ENCODE data around the gene ADGRV1.

- TF ChIP-seq, protein P1, sequence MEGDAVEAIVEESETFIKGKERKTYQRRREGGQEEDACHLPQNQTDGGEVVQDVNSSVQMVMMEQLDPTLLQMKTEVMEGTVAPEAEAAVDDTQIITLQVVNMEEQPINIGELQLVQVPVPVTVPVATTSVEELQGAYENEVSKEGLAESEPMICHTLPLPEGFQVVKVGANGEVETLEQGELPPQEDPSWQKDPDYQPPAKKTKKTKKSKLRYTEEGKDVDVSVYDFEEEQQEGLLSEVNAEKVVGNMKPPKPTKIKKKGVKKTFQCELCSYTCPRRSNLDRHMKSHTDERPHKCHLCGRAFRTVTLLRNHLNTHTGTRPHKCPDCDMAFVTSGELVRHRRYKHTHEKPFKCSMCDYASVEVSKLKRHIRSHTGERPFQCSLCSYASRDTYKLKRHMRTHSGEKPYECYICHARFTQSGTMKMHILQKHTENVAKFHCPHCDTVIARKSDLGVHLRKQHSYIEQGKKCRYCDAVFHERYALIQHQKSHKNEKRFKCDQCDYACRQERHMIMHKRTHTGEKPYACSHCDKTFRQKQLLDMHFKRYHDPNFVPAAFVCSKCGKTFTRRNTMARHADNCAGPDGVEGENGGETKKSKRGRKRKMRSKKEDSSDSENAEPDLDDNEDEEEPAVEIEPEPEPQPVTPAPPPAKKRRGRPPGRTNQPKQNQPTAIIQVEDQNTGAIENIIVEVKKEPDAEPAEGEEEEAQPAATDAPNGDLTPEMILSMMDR (tag by site-specific recombination; IDR thresholded peaks at IDR 0.05) = no peak
- no peak for TF ChIP-seq PBX3 (CRISPR knock-in tag; IDR thresholded peaks at IDR 0.05)
- TF ChIP-seq REST (tag by site-specific recombination; IDR thresholded peaks at IDR 0.05) = no peak
- TF ChIP-seq ZNF701 (tag by site-specific recombination; IDR thresholded peaks at IDR 0.05) = no peak
- TF ChIP-seq ZNF510 (tag by site-specific recombination; IDR thresholded peaks at IDR 0.05; ENCODE audit: insufficient replicate concordance) = no peak
- no peak for TF ChIP-seq ZNF350 (tag by site-specific recombination; IDR thresholded peaks at IDR 0.05)
- no peak for TF ChIP-seq BCL11A (tag by site-specific recombination; IDR thresholded peaks at IDR 0.05; ENCODE audit: low read depth)
- TF ChIP-seq SETDB1 (IDR thresholded peaks at IDR 0.05; ENCODE audit: insufficient read length, low read length) = no peak
- TF ChIP-seq MYNN (tag by site-specific recombination; IDR thresholded peaks at IDR 0.05; ENCODE audit: borderline replicate concordance) = no peak
- no peak for TF ChIP-seq WT1 (tag by site-specific recombination; IDR thresholded peaks at IDR 0.05)
These were observed 13.1 kb upstream of the ADGRV1 start for GRCh38 chr5:90545511-90545910.
